HPDE6-E6E7 (cell line): Measurements from ENCODE around the gene CPT2.

Experiments used
- DNase-seq: peaks from one replicate; pipeline ENCODE4 v3.0.0; 2011; ENCODE audit warnings: missing footprints; ENCODE audit errors: extremely low spot score

CPT2 gene

GRCh38 chr1:53214376-53214940, 17.8 kb downstream of the CPT2 start:
- no peak for DNase-seq

DNA sequence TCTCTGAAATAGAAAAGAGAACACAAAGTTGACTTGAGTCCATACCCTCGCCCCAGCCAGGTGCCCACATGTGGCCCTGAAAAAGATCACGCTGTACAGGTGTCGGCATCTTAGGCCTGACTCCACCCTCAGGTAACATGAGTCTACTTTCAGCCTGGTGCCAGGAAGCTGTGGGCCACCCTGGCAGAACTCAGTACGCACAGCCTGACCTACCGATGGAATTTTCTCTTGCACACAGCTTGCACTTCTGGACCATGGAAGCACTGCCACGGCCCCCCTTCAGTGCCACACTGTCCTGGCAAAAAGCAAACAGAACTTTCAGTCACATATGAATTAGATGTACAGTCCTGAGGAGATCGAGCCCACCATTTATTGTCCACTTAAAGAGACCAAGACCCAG, 21.6 kb downstream of the CPT2 start:
- no peak for DNase-seq

- DNase-seq = no peak
Measured at GRCh38 chr1:53219711-53220110, 23.1 kb downstream of the CPT2 start.

DNA sequence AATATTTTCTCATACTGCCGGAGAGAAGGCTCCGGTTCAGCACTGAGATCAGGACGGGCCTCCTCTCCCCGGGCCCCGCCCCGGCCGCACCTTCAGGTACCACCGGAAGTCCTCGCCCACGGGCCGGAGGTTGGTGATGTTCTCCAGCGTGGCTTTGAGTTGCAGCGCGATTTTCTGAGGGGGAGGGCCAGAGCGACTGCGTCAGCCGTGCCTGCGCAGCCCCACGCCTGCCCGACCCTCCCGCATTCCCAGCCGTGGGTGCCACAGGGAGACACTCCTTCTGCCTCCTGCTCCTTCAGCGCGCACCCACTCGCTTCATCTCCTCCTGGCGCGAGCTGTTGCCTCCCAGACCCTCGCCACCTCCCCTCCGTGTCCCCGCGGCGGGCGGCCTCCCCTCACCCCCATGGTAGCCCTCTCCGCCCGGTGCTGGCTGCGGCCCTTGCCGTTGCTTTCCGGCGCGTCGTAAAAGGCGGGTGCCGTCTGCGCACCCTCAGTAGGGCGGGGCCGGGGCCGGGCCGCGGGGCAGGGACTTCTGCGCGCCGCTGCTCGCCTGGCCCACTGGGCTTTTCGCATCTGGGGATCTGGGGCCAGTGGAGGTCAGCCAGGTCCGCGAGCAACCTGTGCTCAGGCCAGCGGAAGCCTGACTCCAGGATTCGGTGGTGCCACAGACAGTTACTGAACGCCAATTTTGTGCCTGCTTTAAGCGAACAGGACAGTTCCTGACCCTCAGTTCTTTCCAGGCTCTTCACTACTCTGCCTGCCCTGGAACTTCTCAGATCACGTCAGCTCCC, 23.7 kb downstream of the CPT2 start, which contains the start of gene CZIB:
CZIB (minus strand) TSS at position 464 of the 791 bp plus-strand sequence; CDS start at position 405, 59 bp downstream.
- DNase-seq = peak; percentile 89

DNA sequence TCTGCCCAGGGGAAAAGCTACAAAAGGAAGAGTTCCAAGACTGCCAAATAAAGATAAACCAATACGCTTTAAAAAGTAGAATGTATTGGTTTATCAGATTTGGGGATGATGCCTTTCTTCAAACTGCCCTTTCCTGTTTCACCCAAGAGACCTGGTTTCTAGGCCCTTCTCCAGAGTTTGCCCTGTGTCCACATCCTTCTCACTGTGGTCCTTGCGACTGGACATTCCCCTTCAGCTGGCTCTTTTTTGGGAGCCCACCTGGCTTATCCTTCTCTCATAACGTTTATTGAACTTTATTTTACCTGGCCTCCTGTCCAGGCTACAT, 24.3 kb downstream of the CPT2 start:
- no peak for DNase-seq

DNA sequence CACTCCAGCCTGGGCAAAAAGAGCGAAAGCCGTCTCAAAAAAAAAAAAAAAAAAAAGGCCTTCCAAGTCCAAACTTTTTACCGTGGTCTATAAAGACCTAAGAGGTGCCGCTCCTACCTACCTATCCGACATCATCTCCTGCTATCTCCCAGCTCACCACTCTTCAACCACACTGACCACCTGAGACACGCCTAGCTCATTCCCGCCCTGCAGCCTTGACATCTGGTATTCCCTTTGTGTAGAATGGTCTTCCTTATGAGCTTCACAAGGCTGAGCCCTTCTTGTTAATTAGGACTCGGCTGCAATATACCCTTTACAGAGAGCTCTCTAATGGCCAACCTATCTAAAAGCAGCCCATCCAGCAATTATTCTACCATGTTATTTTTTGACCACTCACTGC, 41.0 kb downstream of the CPT2 start:
- no peak for DNase-seq

GRCh38 chr1:53238197-53239155, 41.9 kb downstream of the CPT2 start, which contains the start of gene MAGOH:
Gene MAGOH (minus strand): TSS chr1:53238518. CDS start chr1:53238448, 70 bp downstream.
- peak; percentile 96 for DNase-seq

GRCh38 chr1:53241828-53242227, 45.2 kb downstream of the CPT2 start:
- no peak for DNase-seq

- no peak for DNase-seq
Measured at GRCh38 chr1:53242381-53242780, 45.8 kb downstream of the CPT2 start.

DNA sequence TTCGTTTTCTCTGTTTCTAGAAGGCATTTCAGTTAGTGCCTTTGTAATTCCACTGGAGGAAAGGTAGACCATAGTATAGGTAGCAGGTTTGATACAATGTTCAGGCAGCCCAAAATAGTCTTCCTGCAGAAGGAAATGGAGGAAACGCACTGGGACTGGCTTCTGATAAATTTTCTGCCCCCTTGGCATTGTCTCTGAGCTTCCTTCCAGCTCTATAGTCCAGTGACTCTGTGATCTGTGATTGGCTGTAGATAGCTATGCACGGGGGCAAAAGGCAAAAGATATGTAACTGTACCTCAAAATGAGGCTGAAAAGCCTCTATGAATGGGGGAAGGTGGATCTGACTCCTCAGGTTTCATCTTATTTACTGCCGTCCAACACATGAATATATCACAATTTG, 47.5 kb downstream of the CPT2 start:
- DNase-seq = no peak

GRCh38 chr1:53246261-53247134, 49.9 kb downstream of the CPT2 start:
- DNase-seq = no peak

DNA sequence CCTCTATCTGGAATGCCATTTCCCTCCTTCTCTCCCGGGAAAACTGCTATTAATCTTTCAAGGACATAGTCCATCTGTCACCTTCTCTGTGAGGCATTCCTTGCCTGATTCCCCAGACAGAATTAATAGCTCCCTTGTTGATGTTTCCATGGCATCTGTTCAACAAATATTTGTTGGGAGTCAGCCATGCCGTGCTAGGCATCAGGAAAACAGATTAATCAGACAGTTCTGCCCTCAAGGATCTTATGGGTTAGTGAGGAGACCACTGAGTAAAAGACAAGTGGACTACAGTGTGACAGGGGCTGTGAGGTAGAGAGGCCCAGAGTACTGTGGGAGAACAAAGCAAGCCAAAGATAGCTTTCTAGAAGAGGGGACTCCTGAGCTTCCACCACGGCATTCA, 53.1 kb downstream of the CPT2 start:
- DNase-seq = no peak

GRCh38 chr1:53250325-53250724, 53.7 kb downstream of the CPT2 start:
- no peak for DNase-seq

DNA sequence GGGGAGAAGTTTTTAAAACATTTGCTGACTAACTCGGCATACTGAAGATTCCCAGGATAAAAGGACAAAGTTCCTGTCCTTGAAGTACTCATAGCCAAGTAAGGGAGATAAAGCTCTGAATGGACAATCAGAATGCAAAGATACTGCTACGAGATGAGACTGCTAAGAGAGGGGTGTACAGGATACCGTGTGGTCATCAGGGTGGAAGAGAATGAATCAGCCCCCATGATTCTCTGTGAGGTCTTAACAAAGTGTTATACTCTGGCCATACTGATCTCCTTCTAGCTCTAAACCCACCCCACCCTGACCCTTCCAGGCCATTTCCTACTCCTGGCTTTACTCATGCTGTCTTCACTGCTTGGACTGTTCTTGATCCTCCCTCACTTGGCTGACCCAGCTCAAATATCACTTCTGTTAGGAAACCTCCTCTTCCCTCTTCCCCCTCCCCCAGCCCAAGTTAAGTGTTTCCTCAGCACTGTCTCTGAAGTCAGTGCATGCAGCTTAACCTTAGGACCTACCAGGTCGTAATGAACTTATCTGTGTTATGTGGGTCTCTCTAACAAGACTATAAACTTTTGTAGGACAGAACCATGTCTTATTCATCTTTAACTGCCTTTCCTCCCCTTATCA, 57.5 kb downstream of the CPT2 start:
- DNase-seq = no peak

- no peak for DNase-seq
Measured at GRCh38 chr1:53255031-53255430, 58.4 kb downstream of the CPT2 start.

DNA sequence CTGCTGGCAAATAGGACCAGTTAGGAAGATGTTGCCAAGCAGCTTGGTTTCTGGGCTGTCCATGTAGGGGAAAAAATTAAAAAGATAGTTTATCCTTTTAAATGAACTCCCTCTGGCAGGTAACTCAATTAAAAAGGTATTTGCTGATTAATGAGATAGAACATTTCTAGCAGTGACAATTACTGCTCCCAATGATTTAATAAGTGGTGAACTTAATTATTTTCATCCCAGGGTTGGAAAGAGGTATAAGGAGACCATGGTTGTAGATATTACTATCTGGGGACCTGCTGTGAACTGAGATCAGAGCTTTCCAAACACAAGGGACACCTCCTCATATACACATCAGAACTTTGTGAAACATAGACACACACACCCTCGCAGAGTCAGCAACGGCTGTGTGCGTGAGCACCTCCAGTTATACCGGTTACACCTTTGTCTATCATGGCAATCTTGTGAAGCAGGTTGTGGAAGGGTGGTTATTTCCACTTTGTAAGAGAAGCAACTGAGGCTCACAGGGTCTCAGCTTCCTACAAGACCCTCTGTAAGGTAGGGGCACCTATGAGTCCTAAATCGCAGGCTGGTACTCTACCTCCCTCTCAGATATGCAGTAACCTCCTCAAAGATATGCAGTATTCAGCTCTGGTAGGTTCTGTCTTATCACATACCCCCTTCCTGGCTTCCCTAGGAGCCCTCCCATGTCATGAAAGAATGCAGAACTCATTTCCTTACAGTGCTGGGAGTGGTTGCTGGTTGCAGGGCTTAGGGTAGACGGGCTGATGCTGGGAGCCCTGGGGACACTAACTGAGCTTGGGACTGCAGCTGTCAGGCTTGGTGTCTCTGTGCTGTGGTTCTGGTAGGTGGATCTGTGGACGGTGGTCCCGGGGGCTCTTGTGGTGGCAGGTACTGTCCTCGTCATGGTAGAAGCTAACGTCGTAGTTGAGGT, 60.2 kb downstream of the CPT2 start:
- DNase-seq = no peak

DNA sequence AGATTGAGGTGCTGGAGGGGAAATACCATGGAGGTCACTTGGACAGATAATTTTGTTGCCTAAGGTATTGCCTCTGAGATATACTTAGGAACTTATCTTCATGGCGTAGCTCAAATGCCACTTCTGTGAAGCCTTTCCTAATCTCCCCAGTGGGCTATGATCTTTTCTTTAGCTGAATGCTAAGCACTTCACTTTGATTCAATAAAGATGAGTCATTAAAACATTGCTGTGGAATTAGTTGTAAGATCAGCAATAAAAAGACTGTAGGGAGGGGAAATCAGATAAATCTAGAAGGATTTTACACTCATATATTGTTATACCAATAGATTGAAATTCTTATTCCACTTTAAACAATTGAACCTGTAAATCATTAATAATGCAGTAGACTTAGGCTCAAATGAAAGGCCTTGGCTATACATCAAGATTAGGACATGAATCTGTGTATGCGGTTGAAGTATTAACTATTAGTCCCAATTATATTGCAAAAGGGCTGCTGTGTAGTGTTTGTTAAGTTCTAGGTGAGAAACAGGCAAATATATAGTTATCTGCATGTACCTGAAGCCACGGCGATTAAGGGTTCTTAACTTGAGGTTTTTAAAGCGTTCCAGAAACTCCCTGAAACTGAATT, 60.9 kb downstream of the CPT2 start:
- DNase-seq = no peak

DNA sequence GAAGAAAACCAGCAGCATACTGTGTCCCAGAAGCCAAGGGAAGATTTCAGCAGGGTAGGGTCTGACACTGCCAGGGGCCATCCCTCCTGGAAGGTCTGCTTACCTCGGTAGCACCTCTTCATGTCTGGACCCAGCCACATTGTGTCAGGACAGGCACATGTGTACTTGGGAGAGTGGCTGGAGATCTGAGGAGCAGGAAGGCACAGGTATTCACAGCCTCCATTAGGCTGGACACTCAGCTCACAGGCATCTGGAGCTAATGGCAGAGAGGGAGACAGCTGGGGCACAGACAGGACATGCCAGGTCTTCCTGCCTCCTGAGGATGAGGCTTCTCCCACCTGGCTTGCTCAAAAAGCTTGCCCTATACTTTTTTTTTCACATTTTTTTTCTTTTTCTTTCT, 61.6 kb downstream of the CPT2 start:
- DNase-seq = no peak

- DNase-seq = no peak
Measured at GRCh38 chr1:53259932-53260331, 63.3 kb downstream of the CPT2 start.
